HepG2 (cell line): ENCODE results near the gene ARMH2. TPM values are rescaled to one million over a fixed set of nuclear protein-coding genes. Genes with fewer than 3 reads are reported as not detected.

ENCODE experiments used
- BRCA1 ChIP-seq: sonication (generic); formaldehyde crosslinking; IDR thresholded peaks from 2 replicates; pipeline ENCODE4 v1.4.0; 2020; ENCODE audit warnings: missing genetic modification reagents
- KDM3A ChIP-seq: IDR thresholded peaks from 2 replicates; pipeline ENCODE4 v1.6.1; 2018; ENCODE audit warnings: low read depth, missing compliant biosample characterization
- RNF2 ChIP-seq: fragments of 450-650 bp; conservative IDR thresholded peaks from 2 replicates; pipeline ENCODE4 v1.6.1; 2016; ENCODE audit warnings: low read depth
- SPEN ChIP-seq: sonication (generic); formaldehyde crosslinking; IDR thresholded peaks from 2 replicates; pipeline ENCODE4 v1.5.1; 2020; ENCODE audit warnings: low read depth, mild to moderate bottlenecking, missing genetic modification reagents
- TAF1 ChIP-seq: sonication (generic); formaldehyde crosslinking; IDR thresholded peaks from 2 replicates; pipeline ENCODE4 v1.4.0; 2020; ENCODE audit warnings: missing genetic modification reagents
- ZNF263 ChIP-seq: sonication (generic); formaldehyde crosslinking; IDR thresholded peaks from 2 replicates; pipeline ENCODE4 v1.4.0; 2020; ENCODE audit warnings: missing genetic modification reagents
- polyA plus RNA-seq, 8 experiments: library from polyadenylated mRNA; depleted of rRNA in 3 of 8; stranded (reverse) in 7 of 8; unstranded in 1 of 8; fragments of >200 nt; fragmentation: Illumina TruSeq in 4 of 8; extraction: Trizol in 4 of 8; gene quantifications; 2 replicates each; pipeline versions ENCODE4 v1.2.1 to v1.2.3, GENCODE V29; 2011 to 2016; ENCODE audit warnings: low read depth in 4 of 8, missing spikeins in 1 of 8, mixed read lengths in 1 of 8; ENCODE audit not compliant: insufficient read depth in 1 of 8
- total RNA-seq, 5 experiments: library from RNA; depleted of rRNA; stranded (reverse); fragments of >200 nt; fragmentation: Illumina TruSeq; extraction: Trizol; gene quantifications; 2 replicates each; pipeline ENCODE4 v1.2.3, GENCODE V29; 2016; ENCODE audit warnings: low read depth in 1 of 5
- TF ChIP-seq, protein P1 (sequence below): sonication (generic); formaldehyde crosslinking; IDR thresholded peaks from 2 replicates; pipeline ENCODE4 v1.5.0; 2020; ENCODE audit warnings: mild to moderate bottlenecking, missing genetic modification reagents, moderate library complexity
- TF ChIP-seq, protein P2 (sequence below): sonication (generic); IDR thresholded peaks from 2 replicates; pipeline ENCODE4 v1.6.1; 2016; ENCODE audit warnings: low read depth, borderline replicate concordance
- TF ChIP-seq, protein P3 (sequence below): sonication (generic); formaldehyde crosslinking; IDR thresholded peaks from 2 replicates; pipeline ENCODE4 v1.9.0; 2021; ENCODE audit warnings: missing genetic modification reagents, mild to moderate bottlenecking, borderline replicate concordance

Gene ARMH2
- total and polyA plus RNA-seq, 2 of the 13 experiments (the other 11 are each of a cell fraction or from before 2014, with no cell fraction given): not detected

DNA sequence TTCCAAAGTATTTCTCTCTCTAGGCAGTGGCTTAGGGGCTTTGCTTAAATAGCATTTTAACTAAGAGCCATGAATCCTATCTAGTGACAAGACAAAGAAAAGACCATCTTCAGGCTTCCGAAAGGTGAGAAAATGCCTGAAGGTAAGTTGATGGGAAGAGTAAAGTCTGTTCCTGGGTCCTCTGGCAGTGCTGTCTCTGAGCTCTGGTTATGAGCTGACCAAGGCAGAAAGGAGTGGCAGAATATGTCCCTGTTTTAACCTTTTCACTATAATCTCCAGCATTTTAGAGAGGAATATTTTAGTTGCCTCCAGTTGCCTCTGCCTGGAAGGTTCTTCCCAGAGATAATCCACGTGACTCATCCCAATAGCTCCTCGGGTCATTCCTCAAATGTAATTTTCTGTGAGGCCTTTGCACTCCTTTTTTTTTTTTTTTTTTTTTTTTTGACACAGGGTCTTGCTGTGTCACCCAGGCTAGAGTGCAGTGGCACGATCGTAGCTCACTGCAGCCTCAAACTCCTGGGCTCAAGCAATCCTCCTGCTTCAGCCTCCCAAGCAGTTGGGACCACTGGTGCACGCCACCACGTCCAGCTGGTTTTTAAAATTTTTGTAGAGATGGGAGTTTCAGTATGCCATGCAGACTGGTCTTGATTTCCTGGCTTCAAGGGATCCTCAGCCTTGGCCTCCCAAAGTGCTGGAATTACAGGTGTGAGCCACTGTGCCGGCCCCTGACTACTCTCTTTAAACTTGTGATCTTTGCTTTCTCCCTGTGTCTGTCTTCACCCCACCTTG lies 3.7 kb upstream of the ARMH2 start (continued):
- TF ChIP-seq, protein P1, sequence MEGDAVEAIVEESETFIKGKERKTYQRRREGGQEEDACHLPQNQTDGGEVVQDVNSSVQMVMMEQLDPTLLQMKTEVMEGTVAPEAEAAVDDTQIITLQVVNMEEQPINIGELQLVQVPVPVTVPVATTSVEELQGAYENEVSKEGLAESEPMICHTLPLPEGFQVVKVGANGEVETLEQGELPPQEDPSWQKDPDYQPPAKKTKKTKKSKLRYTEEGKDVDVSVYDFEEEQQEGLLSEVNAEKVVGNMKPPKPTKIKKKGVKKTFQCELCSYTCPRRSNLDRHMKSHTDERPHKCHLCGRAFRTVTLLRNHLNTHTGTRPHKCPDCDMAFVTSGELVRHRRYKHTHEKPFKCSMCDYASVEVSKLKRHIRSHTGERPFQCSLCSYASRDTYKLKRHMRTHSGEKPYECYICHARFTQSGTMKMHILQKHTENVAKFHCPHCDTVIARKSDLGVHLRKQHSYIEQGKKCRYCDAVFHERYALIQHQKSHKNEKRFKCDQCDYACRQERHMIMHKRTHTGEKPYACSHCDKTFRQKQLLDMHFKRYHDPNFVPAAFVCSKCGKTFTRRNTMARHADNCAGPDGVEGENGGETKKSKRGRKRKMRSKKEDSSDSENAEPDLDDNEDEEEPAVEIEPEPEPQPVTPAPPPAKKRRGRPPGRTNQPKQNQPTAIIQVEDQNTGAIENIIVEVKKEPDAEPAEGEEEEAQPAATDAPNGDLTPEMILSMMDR (CRISPR knock-in tag): no peak
- no peak; the same call in 1 of the 2 replicates for TF ChIP-seq ZNF263 (CRISPR knock-in tag)
- TF ChIP-seq, protein P2, sequence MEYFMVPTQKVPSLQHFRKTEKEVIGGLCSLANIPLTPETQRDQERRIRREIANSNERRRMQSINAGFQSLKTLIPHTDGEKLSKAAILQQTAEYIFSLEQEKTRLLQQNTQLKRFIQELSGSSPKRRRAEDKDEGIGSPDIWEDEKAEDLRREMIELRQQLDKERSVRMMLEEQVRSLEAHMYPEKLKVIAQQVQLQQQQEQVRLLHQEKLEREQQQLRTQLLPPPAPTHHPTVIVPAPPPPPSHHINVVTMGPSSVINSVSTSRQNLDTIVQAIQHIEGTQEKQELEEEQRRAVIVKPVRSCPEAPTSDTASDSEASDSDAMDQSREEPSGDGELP: no peak; the same call in 1 of the 2 replicates
- TF ChIP-seq BRCA1 (CRISPR knock-in tag): 0 out of 2 replicates have a peak, but pooled peaks have one; percentile 42
- TF ChIP-seq RNF2: no peak
- TF ChIP-seq TAF1 (CRISPR knock-in tag): no peak
- no peak for TF ChIP-seq KDM3A
- TF ChIP-seq, protein P3, sequence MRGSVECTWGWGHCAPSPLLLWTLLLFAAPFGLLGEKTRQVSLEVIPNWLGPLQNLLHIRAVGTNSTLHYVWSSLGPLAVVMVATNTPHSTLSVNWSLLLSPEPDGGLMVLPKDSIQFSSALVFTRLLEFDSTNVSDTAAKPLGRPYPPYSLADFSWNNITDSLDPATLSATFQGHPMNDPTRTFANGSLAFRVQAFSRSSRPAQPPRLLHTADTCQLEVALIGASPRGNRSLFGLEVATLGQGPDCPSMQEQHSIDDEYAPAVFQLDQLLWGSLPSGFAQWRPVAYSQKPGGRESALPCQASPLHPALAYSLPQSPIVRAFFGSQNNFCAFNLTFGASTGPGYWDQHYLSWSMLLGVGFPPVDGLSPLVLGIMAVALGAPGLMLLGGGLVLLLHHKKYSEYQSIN (CRISPR knock-in tag): no peak
- TF ChIP-seq SPEN (CRISPR knock-in tag): no peak
